Stimulated activated CD4-positive, alpha-beta T cell treated with anti-CD3 and anti-CD28 coated beads, Interleukin-15, amount 100 ng/mL, for 48 hours (primary cell): Measurements from ENCODE around the gene AVPR2.

Source experiments
- DNase-seq, 2 donors: peaks; one replicate each; pipeline ENCODE4 v3.0.0-alpha.2; 2020; ENCODE audit warnings: low read depth in 2 of 2

The AVPR2 gene

DNA sequence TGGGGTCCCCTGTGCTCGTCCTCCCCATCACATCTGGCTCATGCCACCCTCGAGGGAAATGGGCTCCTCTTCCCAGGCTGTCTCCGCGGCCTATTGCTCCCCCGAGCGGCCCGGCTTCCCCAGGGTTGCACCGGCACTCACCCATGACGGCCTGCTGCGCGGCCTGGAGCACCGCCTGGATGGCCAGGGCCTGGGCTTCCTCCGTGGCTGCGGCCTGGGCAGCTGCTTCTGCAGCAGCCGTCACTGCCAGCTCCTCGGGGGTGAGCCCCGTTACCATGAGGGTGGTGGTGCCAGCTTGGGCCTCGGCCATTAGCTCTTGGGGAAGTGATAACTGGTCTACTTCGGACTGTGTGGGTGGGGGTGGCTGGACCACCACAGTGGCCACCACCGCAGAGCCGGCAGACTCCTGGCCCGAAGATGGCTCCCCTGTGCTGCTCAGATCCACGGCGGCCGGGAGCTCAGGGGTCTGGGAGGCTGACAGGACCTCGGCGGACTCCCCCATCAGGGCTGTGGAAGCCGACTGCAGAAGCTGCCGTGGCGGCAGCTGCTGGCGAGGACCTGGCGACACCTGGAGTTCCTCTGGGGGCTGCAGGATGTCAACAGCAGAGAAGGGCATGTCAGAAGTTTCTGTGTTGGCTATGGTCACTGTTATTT is 48.0 kb downstream of the AVPR2 start:
- no peak for DNase-seq

DNA sequence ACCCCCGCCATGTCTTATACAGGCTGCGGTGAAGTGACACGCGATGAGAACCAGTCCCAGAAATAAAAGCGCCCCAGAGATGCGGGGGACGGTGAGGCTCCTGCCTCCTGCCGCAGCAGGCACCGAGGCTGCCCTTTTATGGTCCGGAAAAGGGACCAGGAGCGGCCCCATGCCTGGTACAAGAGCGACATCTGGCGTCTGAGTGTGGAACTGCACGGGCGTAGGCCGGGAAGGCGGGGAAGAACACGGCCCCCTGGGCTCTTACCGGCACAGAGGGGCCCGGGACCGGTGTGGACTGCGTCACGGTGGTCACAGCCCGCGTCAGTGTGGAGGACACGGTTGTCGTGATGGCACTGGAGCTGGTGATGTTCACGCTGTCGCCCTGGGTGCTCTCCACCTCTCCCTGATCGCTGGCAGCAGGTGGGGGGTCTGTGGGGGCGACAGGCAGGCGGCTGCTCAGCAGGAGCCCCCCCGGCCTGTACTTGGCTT is 48.9 kb downstream of the AVPR2 start:
- peak; percentile 60 to 77 for DNase-seq

- no peak for DNase-seq
These were observed 49.6 kb downstream of the AVPR2 start for GRCh38 chrX:153953892-153954557.

GRCh38 chrX:153954558-153955227 is 50.2 kb downstream of the AVPR2 start:
- DNase-seq, result no peak

DNA sequence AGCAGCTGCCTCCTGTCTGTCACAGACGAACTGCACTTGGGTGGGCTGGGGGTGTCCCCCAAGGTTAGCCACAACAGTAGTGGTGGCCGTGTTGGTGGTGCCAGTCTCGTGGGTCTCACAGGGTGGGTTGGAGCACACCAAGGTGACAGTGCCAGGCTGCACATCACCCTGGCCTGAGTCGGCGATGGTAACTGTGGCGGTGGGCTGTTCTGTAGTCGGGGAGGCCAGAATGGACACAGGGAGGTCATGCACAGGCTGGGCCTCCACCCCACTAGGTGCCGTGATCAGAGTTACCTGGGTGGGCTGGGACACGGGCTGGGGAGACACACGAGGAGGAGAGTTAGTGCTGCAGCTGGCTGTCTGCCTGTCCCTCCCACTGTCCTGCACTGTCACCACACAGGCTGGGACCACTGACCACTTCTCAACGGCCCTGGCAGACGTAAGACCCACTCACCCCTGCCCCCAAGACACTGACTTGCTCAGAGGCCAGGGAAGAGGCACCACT is 50.8 kb downstream of the AVPR2 start:
- no peak for DNase-seq

DNA sequence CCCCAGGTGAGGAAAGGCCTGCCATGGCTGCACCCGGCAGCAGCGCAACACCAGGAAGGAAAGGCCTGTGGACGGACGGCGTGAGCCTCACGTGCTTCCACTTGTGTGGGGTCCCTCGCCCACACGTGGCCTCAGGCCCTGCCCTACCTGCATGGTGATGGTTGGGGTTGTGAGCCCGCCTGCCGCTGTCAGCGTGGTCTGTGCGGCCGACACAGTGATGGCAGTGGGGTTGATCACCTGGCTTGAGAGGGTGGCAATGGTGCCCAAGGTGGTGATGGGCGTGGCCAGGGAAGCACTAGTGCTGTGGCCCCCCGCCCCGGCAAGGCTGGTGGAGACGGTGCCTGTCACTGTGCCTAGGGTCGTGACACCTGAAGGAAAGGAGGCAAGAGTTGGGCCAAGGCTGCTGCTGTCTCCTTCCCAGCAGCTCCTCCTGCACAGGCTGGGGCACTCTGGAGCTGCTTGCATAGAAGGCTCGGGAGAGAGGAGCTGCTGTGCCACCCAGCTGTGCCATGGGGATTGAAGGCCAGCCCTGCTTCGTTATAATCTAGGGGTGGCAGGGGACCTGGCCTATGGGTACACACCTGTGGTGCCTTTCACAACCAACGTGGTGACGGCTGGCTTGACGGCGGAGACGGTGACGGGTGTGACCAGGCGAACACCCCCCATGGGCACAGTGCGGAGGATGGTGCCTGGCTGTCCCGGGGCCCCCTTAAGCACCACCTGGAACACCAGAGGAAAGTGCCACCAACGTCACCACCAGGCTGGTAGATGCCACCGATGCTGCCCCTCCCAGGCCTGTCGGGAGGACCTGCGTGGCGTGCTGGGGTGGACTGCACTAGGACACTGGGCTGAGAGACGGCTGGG is 51.8 kb downstream of the AVPR2 start:
- DNase-seq, result no peak
